ENCODE data around the gene YWHAH.

YWHAH gene

GRCh38 chr22:31987218-31987617 lies 42.9 kb downstream of the YWHAH start:
- no peak overlapping the region for H3K4me3 ChIP-seq (ENCODE audit: low read depth, low read length)
- no peak for TF ChIP-seq CTCF (conservative IDR thresholded peaks at IDR 0.05; ENCODE audit: low read depth, low read length)
- no peak for DNase-seq (ENCODE audit: low read depth)

- no peak overlapping the region for H3K4me3 ChIP-seq (ENCODE audit: low read depth, low read length)
- DNase-seq (ENCODE audit: low read depth) = no peak
Observed at GRCh38 chr22:31991102-31991839, 46.9 kb downstream of the YWHAH start.

GRCh38 chr22:31995046-31995445 lies 50.7 kb downstream of the YWHAH start:
- DNase-seq (ENCODE audit: low read depth) = peak; percentile 24
- peak; percentile 46 for TF ChIP-seq CTCF (conservative IDR thresholded peaks at IDR 0.05; ENCODE audit: low read depth, low read length)
- no peak overlapping the region for H3K4me3 ChIP-seq (ENCODE audit: low read depth, low read length)

More at GRCh38 chr22:31991102-31991839, 46.9 kb downstream of the YWHAH start:
- no peak for TF ChIP-seq CTCF (conservative IDR thresholded peaks at IDR 0.05; ENCODE audit: low read depth, low read length)

- no peak for TF ChIP-seq CTCF (conservative IDR thresholded peaks at IDR 0.05; ENCODE audit: low read depth, low read length)
- H3K4me3 ChIP-seq (ENCODE audit: low read depth, low read length) = no peak overlapping the region
- no peak for DNase-seq (ENCODE audit: low read depth)
Observed at GRCh38 chr22:31995807-31996206, 51.5 kb downstream of the YWHAH start.

- no peak overlapping the region for H3K4me3 ChIP-seq (ENCODE audit: low read depth, low read length)
- no peak for DNase-seq (ENCODE audit: low read depth)
- no peak for TF ChIP-seq CTCF (conservative IDR thresholded peaks at IDR 0.05; ENCODE audit: low read depth, low read length)
Observed at GRCh38 chr22:31998784-31999385, 54.5 kb downstream of the YWHAH start.

- no peak overlapping the region for H3K4me3 ChIP-seq (ENCODE audit: low read depth, low read length)
- DNase-seq (ENCODE audit: low read depth) = no peak
- no peak for TF ChIP-seq CTCF (conservative IDR thresholded peaks at IDR 0.05; ENCODE audit: low read depth, low read length)
Observed at GRCh38 chr22:32000181-32000580, 55.8 kb downstream of the YWHAH start.

GRCh38 chr22:32005453-32005852 lies 61.1 kb downstream of the YWHAH start:
- no peak overlapping the region for H3K4me3 ChIP-seq (ENCODE audit: low read depth, low read length)
- DNase-seq (ENCODE audit: low read depth) = peak; percentile 60
- no peak for TF ChIP-seq CTCF (conservative IDR thresholded peaks at IDR 0.05; ENCODE audit: low read depth, low read length)

Measured in choroid plexus epithelial cell (primary cell).